Measurements from ENCODE around the gene ENAM. TPM values are rescaled to one million over a fixed set of nuclear protein-coding genes. Genes with fewer than 3 reads are reported as not detected.

The ENAM gene
- total RNA-seq (10 to 100 TPM in 1 of 4 donors, 1 to 10 TPM in 3; 3.1 to 12.1 (median 4.6) TPM), polyA plus RNA-seq (2.6 TPM)
- long read RNA-seq, donor 1, partial matches to known transcripts = 0 of 2 reads
- long read RNA-seq, donor 1, other reads (novel, unspliced or antisense) = 0 of 2 reads
- long read RNA-seq, donor 2, partial matches to known transcripts = 0 of 4 reads
- long read RNA-seq, donor 2, other reads (novel, unspliced or antisense) = 2 of 4 reads
- long read RNA-seq, donor 3 = 0 reads
- long read RNA-seq, donor 4, transcript ENAM-202 (2 exons, 557 nt) = major isoform, 5 of 7 reads
- long read RNA-seq, donor 4, partial matches to known transcripts = 0 of 7 reads
- long read RNA-seq, donor 4, other reads (novel, unspliced or antisense) = 2 of 7 reads

DNA sequence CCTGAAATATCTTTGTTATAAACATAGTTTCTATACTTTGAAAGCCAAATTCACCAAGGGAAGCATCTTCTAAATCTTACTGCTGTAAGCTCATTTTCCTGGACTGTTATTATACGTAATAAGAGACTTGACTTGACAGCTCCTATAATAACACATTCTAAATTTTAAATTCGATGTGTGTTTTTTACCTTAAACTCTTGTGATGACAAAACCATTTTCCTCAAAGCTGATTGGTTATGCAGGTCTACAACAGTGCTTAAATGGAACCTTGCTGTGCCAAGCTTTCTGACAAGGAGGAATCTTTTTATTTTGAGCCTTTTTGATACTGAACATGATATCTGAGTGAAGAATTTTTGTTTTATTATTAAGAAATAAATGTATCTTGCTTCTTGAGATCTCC, at the start of gene ENAM:
ENAM (plus strand) TSS at position 301 of the 400 bp plus-strand sequence. CDS start 757 bp downstream, outside the sequence.
- Histone ChIP-seq H3K9me3 (ENCODE audit: control insufficient read depth, low read length) (no peaks in the 10 kb centered on the region), H3K27me3 (ENCODE audit: control insufficient read depth, insufficient read depth) (no peaks in the 10 kb centered on the region), H3K4me3 (ENCODE audit: low read length) (no peak within 1 kb of the TSS), H3K4me1 (ENCODE audit: control insufficient read depth, insufficient read depth, low read length) (no peaks in the 10 kb centered on the region), H3K27ac (ENCODE audit: low read length) (no peak within 1 kb of the TSS)
- intact Hi-C loops (cut with DNase I) = no loop called here
- ATAC-seq (no peak), DNase-seq (no peak)
- WGBS = 88% methylated on average over 2 of the region's 2 CpGs

- Histone ChIP-seq H3K9me3 (ENCODE audit: control insufficient read depth, low read length) (no peaks in the 10 kb centered on the region), H3K27ac (ENCODE audit: low read length) (no peak overlapping the region), H3K4me1 (ENCODE audit: control insufficient read depth, insufficient read depth, low read length) (no peaks in the 10 kb centered on the region), H3K27me3 (ENCODE audit: control insufficient read depth, insufficient read depth) (no peaks in the 10 kb centered on the region), H3K4me3 (ENCODE audit: low read length) (no peak overlapping the region)
- no peak for ATAC-seq
- no peak for DNase-seq
- WGBS = 87% methylated on average over 2 of the region's 2 CpGs
- intact Hi-C loops (cut with DNase I) = no loop called here
Measured at GRCh38 chr4:70581980-70582379, 46.6 kb upstream of the ENAM start.

DNA sequence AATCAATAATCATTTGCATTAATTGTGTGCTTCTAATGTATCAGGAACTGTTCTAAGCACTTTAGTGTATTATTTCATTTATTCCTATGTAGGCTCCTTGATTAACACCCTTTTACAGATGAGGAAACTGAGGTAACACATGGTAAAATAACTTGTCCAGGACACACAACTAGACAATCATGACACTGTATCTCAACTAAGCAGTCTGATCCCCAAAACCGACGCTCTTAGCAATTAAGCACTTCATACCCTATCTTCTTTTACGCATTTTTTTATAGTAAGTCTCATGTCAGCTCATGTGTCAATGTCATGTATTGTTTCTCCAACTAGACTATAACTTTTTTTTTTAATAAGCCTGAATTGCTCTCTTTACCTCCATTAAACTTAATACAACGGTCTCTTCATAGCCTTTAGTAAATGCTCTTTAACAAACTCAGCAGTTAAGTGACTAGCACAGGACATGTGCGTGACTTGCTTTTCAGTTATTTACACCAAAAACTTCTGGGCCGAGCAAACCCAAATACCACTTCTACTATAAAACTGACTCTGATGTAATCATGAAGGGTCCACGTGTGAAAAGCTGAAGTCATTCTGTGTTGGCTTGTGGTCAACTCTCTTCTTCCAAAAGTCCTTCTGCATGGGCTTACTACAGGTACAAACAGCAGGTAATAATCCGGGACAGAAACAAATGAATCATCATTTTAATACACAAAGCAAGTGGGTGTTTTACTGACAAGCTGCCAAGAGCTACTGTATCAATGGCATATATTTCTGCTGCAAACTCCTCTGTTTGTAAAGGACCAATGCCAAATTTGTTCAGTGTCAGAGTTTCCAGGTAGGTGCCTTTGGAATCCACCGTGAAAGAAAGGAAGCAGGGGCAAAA, 44.4 kb upstream of the ENAM start:
- DNase-seq (no peak), ATAC-seq (no peak)
- Histone ChIP-seq H3K9me3 (ENCODE audit: control insufficient read depth, low read length) (no peaks in the 10 kb centered on the region), H3K4me3 (ENCODE audit: low read length) (no peak overlapping the region), H3K4me1 (ENCODE audit: control insufficient read depth, insufficient read depth, low read length) (no peaks in the 10 kb centered on the region), H3K27ac (ENCODE audit: low read length) (no peak overlapping the region), H3K27me3 (ENCODE audit: control insufficient read depth, insufficient read depth) (no peaks in the 10 kb centered on the region)
- intact Hi-C loops (cut with DNase I) = no loop called here
- 74% methylated on average over 9 of the region's 9 CpGs for WGBS

DNA sequence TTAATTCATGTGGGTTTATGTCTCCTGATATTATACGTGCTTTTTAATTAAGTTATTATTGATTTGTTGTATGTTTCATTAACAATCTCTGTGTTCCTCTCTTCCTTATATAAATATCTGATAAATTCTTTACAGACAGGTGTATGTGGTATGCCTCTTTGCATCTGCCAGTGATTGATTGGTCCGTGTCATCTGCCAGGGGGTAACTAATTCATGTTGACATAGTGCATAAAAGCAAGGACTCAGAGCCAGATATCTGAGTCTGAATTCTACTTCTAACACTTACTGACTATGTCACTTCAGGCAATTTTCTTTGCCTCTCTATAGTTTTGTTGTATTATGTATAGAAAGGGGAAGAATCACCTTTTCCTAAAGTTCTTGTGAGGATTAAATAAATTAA, 41.7 kb upstream of the ENAM start:
- Histone ChIP-seq H3K4me3 (ENCODE audit: low read length) (no peak overlapping the region), H3K27ac (ENCODE audit: low read length) (no peak overlapping the region), H3K9me3 (ENCODE audit: control insufficient read depth, low read length) (no peaks in the 10 kb centered on the region), H3K4me1 (ENCODE audit: control insufficient read depth, insufficient read depth, low read length) (no peaks in the 10 kb centered on the region), H3K27me3 (ENCODE audit: control insufficient read depth, insufficient read depth) (no peaks in the 10 kb centered on the region)
- no peak for DNase-seq
- ATAC-seq = no peak
- WGBS = 66% methylated on average over 2 of the region's 2 CpGs
- intact Hi-C loops (cut with DNase I) = no loop called here

GRCh38 chr4:70589785-70590184, 38.8 kb upstream of the ENAM start:
- Histone ChIP-seq H3K27me3 (ENCODE audit: control insufficient read depth, insufficient read depth) (no peaks in the 10 kb centered on the region), H3K9me3 (ENCODE audit: control insufficient read depth, low read length) (no peaks in the 10 kb centered on the region), H3K27ac (ENCODE audit: low read length) (no peak overlapping the region), H3K4me1 (ENCODE audit: control insufficient read depth, insufficient read depth, low read length) (no peaks in the 10 kb centered on the region), H3K4me3 (ENCODE audit: low read length) (no peak overlapping the region)
- DNase-seq (no peak), ATAC-seq (no peak)
- intact Hi-C loops (cut with DNase I) = no loop called here

DNA sequence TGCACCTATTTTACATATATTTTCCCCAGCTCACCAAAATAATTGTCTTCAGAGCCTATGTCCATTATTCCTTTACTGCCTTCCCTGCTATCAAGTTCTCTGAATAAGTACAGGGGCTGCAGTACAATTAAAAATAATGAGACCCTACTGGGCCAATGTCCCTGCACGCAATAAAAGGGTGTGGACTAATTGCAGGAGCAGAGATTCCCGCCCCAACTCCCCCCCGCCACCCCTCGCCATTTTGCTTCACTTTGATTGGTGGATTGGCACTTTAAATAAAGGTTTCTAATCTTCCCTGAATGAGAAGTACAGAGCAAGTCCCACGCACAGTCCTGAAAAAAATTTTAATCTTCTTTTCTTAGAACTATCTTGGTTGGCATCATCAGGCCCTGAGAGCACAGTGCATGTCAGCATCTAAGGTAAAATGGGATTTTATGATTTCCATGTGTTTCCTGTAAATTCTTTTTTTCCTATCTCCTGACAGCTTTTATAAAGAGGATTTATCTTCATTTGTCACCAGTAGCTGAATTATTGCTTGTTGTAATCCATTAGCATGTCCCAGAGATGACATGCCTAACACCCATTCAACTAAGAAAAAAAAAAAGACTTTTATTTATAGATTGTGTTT, 36.5 kb upstream of the ENAM start, which contains the start of gene AMBN:
AMBN (plus strand) TSS at position 302 of the 628 bp plus-strand sequence; CDS start at position 405, 103 bp downstream.
- no peaks in the 10 kb centered on the region for H3K27me3 ChIP-seq (ENCODE audit: control insufficient read depth, insufficient read depth)
- no peak within 1 kb of the TSS for H3K4me3 ChIP-seq (ENCODE audit: low read length)
- DNase-seq (no peak), ATAC-seq (no peak)
- H3K9me3 ChIP-seq (ENCODE audit: control insufficient read depth, low read length) = no peaks in the 10 kb centered on the region
- 61% methylated on average over 5 of the region's 5 CpGs for WGBS
- H3K4me1 ChIP-seq (ENCODE audit: control insufficient read depth, insufficient read depth, low read length) = no peaks in the 10 kb centered on the region
- no peak within 1 kb of the TSS for H3K27ac ChIP-seq (ENCODE audit: low read length)
- intact Hi-C loops (cut with DNase I) = no loop called here

- no peak for ATAC-seq
- H3K4me3 ChIP-seq (ENCODE audit: low read length) = no peak overlapping the region
Measured at GRCh38 chr4:70594196-70594595, 34.3 kb upstream of the ENAM start.

DNA sequence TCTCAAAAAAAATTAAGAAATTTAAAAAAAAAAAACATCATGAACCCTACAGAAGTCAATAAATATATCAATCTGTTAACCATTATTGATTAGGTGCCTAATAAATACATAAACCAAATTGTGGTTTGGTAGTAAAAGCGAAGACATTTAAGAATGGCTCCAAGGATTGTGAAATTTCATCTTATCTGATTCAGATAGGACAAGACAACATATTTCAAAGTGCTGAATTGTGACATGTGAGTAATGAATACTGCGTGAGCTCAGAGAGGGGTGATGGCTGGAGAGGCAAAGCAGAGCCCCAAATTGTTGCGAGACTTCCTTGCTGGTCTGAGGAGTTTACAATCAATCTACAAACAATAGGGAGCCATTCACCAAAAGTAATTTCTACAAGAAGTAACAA, 28.2 kb upstream of the ENAM start:
- no peak for ATAC-seq
- no peak for DNase-seq
- no peak overlapping the region for H3K4me3 ChIP-seq (ENCODE audit: low read length)
- intact Hi-C loops (cut with DNase I) = no loop called here
- no peaks in the 10 kb centered on the region for H3K27me3 ChIP-seq (ENCODE audit: control insufficient read depth, insufficient read depth)
- no peaks in the 10 kb centered on the region for H3K9me3 ChIP-seq (ENCODE audit: control insufficient read depth, low read length)
- H3K4me1 ChIP-seq (ENCODE audit: control insufficient read depth, insufficient read depth, low read length) = no peaks in the 10 kb centered on the region
- no peak overlapping the region for H3K27ac ChIP-seq (ENCODE audit: low read length)
- 79% methylated on average over 3 of the region's 3 CpGs for WGBS

More at GRCh38 chr4:70594196-70594595, 34.3 kb upstream of the ENAM start:
- Histone ChIP-seq H3K9me3 (ENCODE audit: control insufficient read depth, low read length) (no peaks in the 10 kb centered on the region), H3K4me1 (ENCODE audit: control insufficient read depth, insufficient read depth, low read length) (no peaks in the 10 kb centered on the region), H3K27me3 (ENCODE audit: control insufficient read depth, insufficient read depth) (no peaks in the 10 kb centered on the region), H3K27ac (ENCODE audit: low read length) (no peak overlapping the region)
- DNase-seq = no peak
- intact Hi-C loops (cut with DNase I) = no loop called here

GRCh38 chr4:70600977-70601376, 27.6 kb upstream of the ENAM start:
- Histone ChIP-seq H3K27me3 (ENCODE audit: control insufficient read depth, insufficient read depth) (no peaks in the 10 kb centered on the region), H3K4me1 (ENCODE audit: control insufficient read depth, insufficient read depth, low read length) (no peaks in the 10 kb centered on the region), H3K4me3 (ENCODE audit: low read length) (no peak overlapping the region), H3K9me3 (ENCODE audit: control insufficient read depth, low read length) (no peaks in the 10 kb centered on the region), H3K27ac (ENCODE audit: low read length) (no peak overlapping the region)
- 75% methylated on average over 5 of the region's 5 CpGs for WGBS
- intact Hi-C loops (cut with DNase I) = no loop called here
- DNase-seq (no peak), ATAC-seq (no peak)

DNA sequence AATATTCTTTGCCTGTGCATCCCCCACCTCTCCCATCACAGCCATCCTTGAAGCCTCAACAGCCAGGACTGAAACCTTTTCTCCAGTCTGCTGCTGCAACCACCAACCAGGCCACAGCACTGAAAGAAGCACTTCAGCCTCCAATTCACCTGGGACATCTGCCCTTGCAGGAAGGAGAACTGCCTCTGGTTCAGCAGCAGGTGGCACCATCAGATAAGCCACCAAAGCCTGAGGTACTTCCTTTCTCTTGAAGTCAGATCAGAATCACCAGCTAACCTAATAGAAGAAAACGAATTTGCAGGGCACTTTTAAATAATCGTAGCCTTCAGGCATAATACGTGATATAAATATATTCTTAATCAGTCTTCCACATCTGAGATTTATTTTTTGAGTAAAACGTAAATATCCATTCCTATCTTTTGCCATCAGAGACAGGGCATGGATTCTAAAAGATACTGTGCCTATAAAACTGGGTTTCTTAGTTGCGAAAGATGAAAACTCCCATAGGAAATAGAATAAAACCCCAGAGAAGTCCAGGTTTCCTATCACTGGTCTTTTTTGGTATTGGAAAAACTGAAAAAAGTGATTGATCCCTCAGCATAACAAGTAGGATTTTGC, 27.0 kb upstream of the ENAM start:
- Histone ChIP-seq H3K9me3 (ENCODE audit: control insufficient read depth, low read length) (no peaks in the 10 kb centered on the region), H3K4me1 (ENCODE audit: control insufficient read depth, insufficient read depth, low read length) (no peaks in the 10 kb centered on the region), H3K4me3 (ENCODE audit: low read length) (no peak overlapping the region), H3K27me3 (ENCODE audit: control insufficient read depth, insufficient read depth) (no peaks in the 10 kb centered on the region), H3K27ac (ENCODE audit: low read length) (no peak overlapping the region)
- intact Hi-C loops (cut with DNase I) = no loop called here
- ATAC-seq (peak; percentile 57 to 67), DNase-seq (peak; percentile 20 to 46 (median 29))
- 38% methylated on average over 5 of the region's 5 CpGs for WGBS
